HCT116 (cell line): Measurements from ENCODE around the gene RILPL2. TPM values are rescaled to one million over a fixed set of nuclear protein-coding genes. Genes with fewer than 3 reads are reported as not detected.

Experiments
- ATAC-seq: fragments of 200-7000 bp; cut with Tn5 transposase; 2 replicates; pipeline ENCODE4 v1.9.1; 2020; ENCODE audit warnings: mild to moderate bottlenecking, moderate library complexity
- BruUV-seq: library from RNA; stranded (reverse); fragments of 400-500 nt; replicated peaks from 2 replicates; lab custom pipeline; 2021; lab: Mats Ljungman, UMichigan
- CTCF ChIA-PET: fragments of 300-600 bp; sonication (Branson Sonifier 250); formaldehyde crosslinking; loops from one replicate; lab custom pipeline; 2021; ENCODE audit warnings: antibody characterized with exemption; lab: Charles Lee
- POLR2A ChIA-PET: fragments of 300-600, 350-600 bp; sonication (Branson Sonifier 250); formaldehyde crosslinking; loops from one replicate; lab custom pipeline; 2021; ENCODE audit warnings: antibody characterized with exemption; lab: Charles Lee
- RAD21 ChIA-PET, 2 experiments: fragments of 300-600 bp; sonication (Branson Sonifier 250); formaldehyde crosslinking; loops; one replicate each; lab custom pipeline; 2023; ENCODE audit warnings: low total read pairs in 2 of 2; ENCODE audit not compliant: uncharacterized antibody in 2 of 2, unreplicated experiment in 2 of 2, low non-redundant PET in 1 of 2; lab: Charles Lee
- DNase-seq: peaks from one replicate; pipeline ENCODE4 v3.0.0-alpha.2; 2010; ENCODE audit warnings: low read depth, low spot score
- H2AFZ ChIP-seq: fragments of 200-600 bp; shearing (Covaris generic), sonication (generic); 2 replicates; pipeline ENCODE4 v1.6.1; 2017; ENCODE audit warnings: low read depth, mixed run types, mixed read lengths, antibody characterized with exemption, low read length; ENCODE audit not compliant: poor library complexity, severe bottlenecking
- H3K27ac ChIP-seq: 2 replicates; pipeline ENCODE4 v1.5.1; 2012; ENCODE audit warnings: low read depth, low read length
- H3K27me3 ChIP-seq: fragments of 200-600 bp; sonication (generic); 2 replicates; pipeline ENCODE4 v1.6.1; 2016; ENCODE audit warnings: mixed run types, low read length, mixed read lengths; ENCODE audit not compliant: insufficient read depth
- H3K36me3 ChIP-seq, 2 experiments: fragments of 200-500 bp in 1 of 2; fragments of 200-600 bp in 1 of 2; sonication (Bioruptor generic) in 1 of 2; sonication (generic) in 1 of 2; 2 replicates each; pipeline versions ENCODE4 v1.5.1 to v1.6.1; 2014 to 2016; ENCODE audit warnings: low read length in 2 of 2, inconsistent platforms in 1 of 2, mixed read lengths in 1 of 2, mixed run types in 1 of 2; ENCODE audit not compliant: insufficient read depth in 2 of 2, control insufficient read depth in 1 of 2
- H3K4me1 ChIP-seq, 2 experiments: fragments of 200-600 bp in 1 of 2; sonication (generic) in 1 of 2; 2 replicates each; pipeline versions ENCODE4 v1.5.1 to v1.6.1; 2012 to 2017; ENCODE audit warnings: low read length in 2 of 2, inconsistent platforms in 1 of 2, mild to moderate bottlenecking in 1 of 2, mixed read lengths in 1 of 2, mixed run types in 1 of 2, moderate library complexity in 1 of 2; ENCODE audit not compliant: insufficient read depth in 2 of 2, control insufficient read depth in 1 of 2
- H3K4me2 ChIP-seq: fragments of 200-600 bp; sonication (generic); 2 replicates; pipeline ENCODE4 v1.6.1; 2017; ENCODE audit warnings: mixed run types, low read length, mixed read lengths
- H3K4me3 ChIP-seq, 2 experiments: fragments of 200-600 bp in 1 of 2; sonication (generic) in 1 of 2; replicated peaks in 1 of 2; 2 replicates each; pipeline ENCODE4 v1.5.1; 2011 to 2016; ENCODE audit warnings: low read length in 2 of 2, control low read depth in 1 of 2, low read depth in 1 of 2, mild to moderate bottlenecking in 1 of 2, mixed read lengths in 1 of 2, mixed run types in 1 of 2
- H3K79me2 ChIP-seq: fragments of 200-600 bp; sonication (generic); 2 replicates; pipeline ENCODE4 v1.6.1; 2017; ENCODE audit warnings: mild to moderate bottlenecking, mixed run types, low read length, moderate library complexity, mixed read lengths; ENCODE audit not compliant: insufficient read depth
- H3K9ac ChIP-seq: fragments of 200-600 bp; sonication (generic); 2 replicates; pipeline ENCODE4 v1.6.1; 2016; ENCODE audit warnings: low read length, mixed read lengths
- H3K9me2 ChIP-seq: fragments of 200-600 bp; sonication (generic), shearing (Covaris generic); 2 replicates; pipeline ENCODE4 v1.6.1; 2017; ENCODE audit warnings: mixed run types, mild to moderate bottlenecking, moderate library complexity; ENCODE audit not compliant: insufficient read depth
- H3K9me3 ChIP-seq, 2 experiments: fragments of 200-500 bp in 1 of 2; fragments of 200-600 bp in 1 of 2; sonication (Bioruptor generic) in 1 of 2; sonication (generic) in 1 of 2; 2 replicates each; pipeline ENCODE4 v1.6.1; 2014 to 2017; ENCODE audit warnings: low read length in 2 of 2, mixed read lengths in 2 of 2, inconsistent platforms in 1 of 2, low read depth in 1 of 2, mild to moderate bottlenecking in 1 of 2, mixed run types in 1 of 2, moderate library complexity in 1 of 2; ENCODE audit not compliant: control insufficient read depth in 1 of 2, insufficient read depth in 1 of 2
- H4K20me1 ChIP-seq: fragments of 200-600 bp; sonication (generic), shearing (Covaris generic); 2 replicates; pipeline ENCODE4 v1.6.1; 2017; ENCODE audit warnings: mixed run types, mild to moderate bottlenecking, moderate library complexity; ENCODE audit not compliant: insufficient read depth
- CEBPB ChIP-seq: IDR thresholded peaks from 2 replicates; pipeline ENCODE4 v1.6.1; 2012; ENCODE audit warnings: low read depth
- CTCF ChIP-seq, 3 experiments: fragments of 200-600 bp in 1 of 3; sonication (generic) in 1 of 3; IDR thresholded peaks in 2 of 3; conservative IDR thresholded peaks in 1 of 3; 2 replicates each; pipeline ENCODE4 v1.5.1; 2012 to 2017; ENCODE audit warnings: low read depth in 2 of 3, low read length in 2 of 3, antibody characterized with exemption in 1 of 3, borderline replicate concordance in 1 of 3, control low read depth in 1 of 3, mild to moderate bottlenecking in 1 of 3, mixed read lengths in 1 of 3, mixed run types in 1 of 3, moderate library complexity in 1 of 3; ENCODE audit not compliant: insufficient read depth in 1 of 3
- ELF1 ChIP-seq: IDR thresholded peaks from 2 replicates; pipeline ENCODE4 v1.6.1; 2012; ENCODE audit warnings: low read depth, borderline replicate concordance
- EZH2 ChIP-seq: fragments of 200-600 bp; sonication (generic); IDR thresholded peaks from 2 replicates; pipeline ENCODE4 v1.6.1; 2017; ENCODE audit warnings: antibody characterized with exemption, mixed run types
- FOSL1 ChIP-seq: IDR thresholded peaks from 2 replicates; pipeline ENCODE4 v1.6.1; 2012; ENCODE audit warnings: low read depth
- JUND ChIP-seq: IDR thresholded peaks from 2 replicates; pipeline ENCODE4 v1.6.1; 2012
- MAX ChIP-seq: IDR thresholded peaks from 2 replicates; pipeline ENCODE4 v1.6.1; 2012
- POLR2A ChIP-seq: IDR thresholded peaks from 2 replicates; pipeline ENCODE4 v1.7.0; 2011; ENCODE audit warnings: borderline replicate concordance; ENCODE audit not compliant: insufficient read depth, insufficient read length; ENCODE audit errors: extremely low read depth
- RAD21 ChIP-seq: IDR thresholded peaks from 2 replicates; pipeline ENCODE4 v1.6.1; 2012; ENCODE audit warnings: low read depth, mild to moderate bottlenecking
- SIN3A ChIP-seq: IDR thresholded peaks from 2 replicates; pipeline ENCODE4 v1.6.1; 2012; ENCODE audit warnings: low read depth
- YY1 ChIP-seq: IDR thresholded peaks from 2 replicates; pipeline ENCODE4 v1.6.1; 2011; ENCODE audit warnings: low read length, low read depth, moderate library complexity, mild to moderate bottlenecking; ENCODE audit not compliant: insufficient replicate concordance; ENCODE audit errors: extremely low read depth
- ZFX ChIP-seq: fragments of 450-650 bp; IDR thresholded peaks from 2 replicates; pipeline ENCODE4 v1.6.1; 2017
- ZNF274 ChIP-seq: fragments of 200-500 bp; sonication (Bioruptor generic); IDR thresholded peaks from 2 replicates; pipeline ENCODE4 v1.6.1; 2014; ENCODE audit warnings: mild to moderate bottlenecking, low read depth, low read length, inconsistent platforms
- intact Hi-C: fragments of 100-400 bp; cut with micrococcal nuclease; formaldehyde crosslinking; loops from 2 replicates; pipeline ENCODE4 v1.10.0; 2022
- total RNA-seq: library from RNA; stranded (reverse); gene quantifications from one replicate; pipeline ENCODE4 v1.2.1, GENCODE V29; 2021; ENCODE audit not compliant: unreplicated experiment
- TF ChIP-seq, protein P1 (sequence below): IDR thresholded peaks from 2 replicates; pipeline ENCODE4 v1.6.1; 2011; ENCODE audit warnings: mild to moderate bottlenecking, low read length, moderate library complexity; ENCODE audit not compliant: insufficient replicate concordance; ENCODE audit errors: extremely low read depth

Gene RILPL2
- total RNA-seq, 1 experiment from 2014 or later = 2.3 TPM

- Histone ChIP-seq H3K27ac (no peak overlapping the region), H3K9me2 (no peaks in the 10 kb centered on the region), H3K27me3 (no peaks in the 10 kb centered on the region), H3K4me1 (peaks cover 0 to 3% of the 10 kb centered on the region in 2 experiments; a peak in 2 of 4 replicates), H2AFZ (no peak overlapping the region), H3K36me3 (peaks cover 41 to 72% of the 10 kb centered on the region in 2 experiments), H3K9me3 (no peaks in the 10 kb centered on the region), H3K4me3 (no peak overlapping the region), H3K79me2 (peaks cover 92% of the 10 kb centered on the region), H3K9ac (no peak overlapping the region), H3K4me2 (no peak overlapping the region), H4K20me1 (no peaks in the 10 kb centered on the region)
- DNase-seq (no peak), ATAC-seq (no peak)
- BruUV-seq = no TSS peak
- RAD21 ChIA-PET = no interaction called here
- POLR2A ChIA-PET = no interaction called here
- TF ChIP-seq FOSL1 = no peak
- TF ChIP-seq, protein P1, sequence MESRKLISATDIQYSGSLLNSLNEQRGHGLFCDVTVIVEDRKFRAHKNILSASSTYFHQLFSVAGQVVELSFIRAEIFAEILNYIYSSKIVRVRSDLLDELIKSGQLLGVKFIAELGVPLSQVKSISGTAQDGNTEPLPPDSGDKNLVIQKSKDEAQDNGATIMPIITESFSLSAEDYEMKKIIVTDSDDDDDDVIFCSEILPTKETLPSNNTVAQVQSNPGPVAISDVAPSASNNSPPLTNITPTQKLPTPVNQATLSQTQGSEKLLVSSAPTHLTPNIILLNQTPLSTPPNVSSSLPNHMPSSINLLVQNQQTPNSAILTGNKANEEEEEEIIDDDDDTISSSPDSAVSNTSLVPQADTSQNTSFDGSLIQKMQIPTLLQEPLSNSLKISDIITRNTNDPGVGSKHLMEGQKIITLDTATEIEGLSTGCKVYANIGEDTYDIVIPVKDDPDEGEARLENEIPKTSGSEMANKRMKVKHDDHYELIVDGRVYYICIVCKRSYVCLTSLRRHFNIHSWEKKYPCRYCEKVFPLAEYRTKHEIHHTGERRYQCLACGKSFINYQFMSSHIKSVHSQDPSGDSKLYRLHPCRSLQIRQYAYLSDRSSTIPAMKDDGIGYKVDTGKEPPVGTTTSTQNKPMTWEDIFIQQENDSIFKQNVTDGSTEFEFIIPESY = no peak
- TF ChIP-seq ZNF274 = no peak
- TF ChIP-seq POLR2A = no peak
- no peak for TF ChIP-seq SIN3A
- no peak for TF ChIP-seq CTCF (IDR thresholded peaks at IDR 0.05 in 2 of 3, conservative IDR thresholded peaks at IDR 0.05 in 1 of 3; ENCODE audit: borderline replicate concordance in 1 of 3, insufficient read depth in 1 of 3, low read depth in 2 of 3, low read length in 2 of 3)
- TF ChIP-seq ZFX = no peak
- TF ChIP-seq JUND = no peak
- no peak for TF ChIP-seq RAD21
- no peak for TF ChIP-seq CEBPB
- no peak for TF ChIP-seq MAX
- TF ChIP-seq ELF1 = no peak
- TF ChIP-seq EZH2 = no peak
- TF ChIP-seq YY1 = no peak
- CTCF ChIA-PET = no interaction called here
- intact Hi-C loops = no loop called here
These were observed 41.2 kb downstream of the RILPL2 start for GRCh38 chr12:123395236-123395635.
